ENCODE measurements around the gene TMCO1.
"Not testable (repeated sequence)": the region's sequence is repeated elsewhere in the genome, so short reads cannot be mapped to it uniquely, and the experiment has no call there.

TMCO1 gene, protein sequence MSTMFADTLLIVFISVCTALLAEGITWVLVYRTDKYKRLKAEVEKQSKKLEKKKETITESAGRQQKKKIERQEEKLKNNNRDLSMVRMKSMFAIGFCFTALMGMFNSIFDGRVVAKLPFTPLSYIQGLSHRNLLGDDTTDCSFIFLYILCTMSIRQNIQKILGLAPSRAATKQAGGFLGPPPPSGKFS

DNA sequence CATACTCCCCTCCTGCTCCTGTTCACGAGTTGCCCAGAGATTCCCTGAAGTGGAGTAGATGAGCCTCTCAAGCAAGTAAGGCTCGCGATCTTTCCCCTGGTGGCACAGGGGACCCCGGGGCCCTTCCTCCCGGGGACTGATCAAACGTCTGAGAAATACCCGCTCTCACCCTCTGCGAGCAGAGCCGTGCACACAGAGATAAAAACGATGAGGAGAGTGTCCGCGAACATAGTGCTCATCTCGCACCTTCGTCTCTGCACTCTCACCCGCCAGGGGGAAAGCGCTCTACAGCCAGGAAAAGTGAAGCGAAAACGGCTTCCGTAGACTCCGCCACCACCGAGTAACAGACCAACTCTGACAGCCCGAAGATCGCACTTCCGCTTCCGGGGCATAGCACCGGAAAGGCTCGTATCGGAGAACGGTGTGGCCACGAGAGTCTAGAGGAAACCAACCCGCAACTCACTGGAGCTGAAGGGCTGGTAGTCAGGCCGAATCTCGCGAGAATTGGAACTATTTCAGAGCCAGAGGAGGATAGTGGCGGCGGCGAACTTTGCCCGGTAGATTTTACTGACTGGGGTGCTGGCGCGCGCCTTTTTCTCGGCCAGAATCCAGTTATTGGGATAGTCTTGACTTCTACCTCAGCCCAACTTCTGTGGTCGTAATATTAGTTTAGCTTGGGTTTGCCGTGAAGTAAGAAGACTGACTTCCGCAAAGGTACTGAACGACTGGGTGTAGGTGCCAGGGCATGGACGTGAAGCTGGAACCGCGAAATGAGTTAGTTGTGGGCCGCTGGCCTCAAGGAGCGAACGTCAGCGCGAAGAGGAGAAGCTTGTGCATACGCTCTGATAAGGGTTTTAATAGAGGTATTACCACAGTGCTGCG lies at the start of gene TMCO1:
TMCO1 (minus strand) TSS at position 356 of the 882 bp plus-strand sequence; CDS start at position 239, 117 bp downstream.
- peak; percentile 88 for DNase-seq

DNA sequence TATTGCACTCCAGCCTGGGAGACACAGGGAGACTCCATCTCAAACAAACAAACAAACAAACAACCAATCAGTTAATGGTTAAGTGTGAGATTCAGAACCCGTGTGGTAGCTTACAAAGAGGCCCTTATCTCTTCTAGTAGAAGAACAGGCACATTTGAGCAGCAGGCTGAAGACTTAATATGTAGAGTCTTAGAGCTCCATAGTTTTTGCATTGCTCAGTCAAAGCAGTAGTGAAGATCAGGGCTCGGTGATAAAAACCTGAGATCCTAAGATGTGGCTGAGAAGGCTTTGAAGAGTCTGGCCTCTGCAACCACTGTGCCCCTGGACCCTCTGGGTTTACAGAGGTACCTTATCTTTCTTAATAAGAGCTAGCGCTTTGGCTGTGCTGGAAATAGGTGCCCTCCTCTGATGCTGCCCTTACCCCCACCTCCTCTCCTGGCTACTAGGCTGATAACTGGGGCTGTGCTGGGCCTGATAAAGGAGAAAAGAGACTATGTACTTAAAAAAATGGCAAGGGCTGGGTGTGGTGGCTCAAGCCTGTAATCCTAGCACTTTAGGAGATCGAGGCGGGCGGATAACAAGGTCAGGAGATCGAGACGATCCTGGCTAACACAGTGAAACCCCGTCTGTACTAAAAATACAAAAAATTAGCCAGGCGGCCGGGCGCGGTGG lies 48.3 kb upstream of the TMCO1 start:
- DNase-seq = no peak

DNA sequence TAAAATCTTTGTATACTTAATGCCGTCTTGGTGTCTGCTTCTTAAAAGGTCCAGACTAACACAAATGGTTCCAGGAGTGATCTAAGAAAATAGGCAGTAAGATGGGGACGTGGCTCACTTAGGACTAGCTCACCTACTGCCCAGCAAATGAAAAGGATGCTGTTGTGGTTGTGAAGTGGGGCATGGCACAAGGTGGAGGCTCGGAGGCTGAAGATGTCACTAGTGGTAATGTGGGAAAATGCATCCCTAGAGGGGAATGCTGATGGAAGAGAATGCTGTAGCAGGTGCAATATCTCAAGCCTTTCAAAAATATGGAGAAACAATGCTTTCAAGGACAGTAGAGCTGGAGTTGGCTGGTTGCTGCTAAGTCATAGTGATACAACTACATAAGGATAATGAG lies 47.5 kb upstream of the TMCO1 start:
- no peak for DNase-seq

DNA sequence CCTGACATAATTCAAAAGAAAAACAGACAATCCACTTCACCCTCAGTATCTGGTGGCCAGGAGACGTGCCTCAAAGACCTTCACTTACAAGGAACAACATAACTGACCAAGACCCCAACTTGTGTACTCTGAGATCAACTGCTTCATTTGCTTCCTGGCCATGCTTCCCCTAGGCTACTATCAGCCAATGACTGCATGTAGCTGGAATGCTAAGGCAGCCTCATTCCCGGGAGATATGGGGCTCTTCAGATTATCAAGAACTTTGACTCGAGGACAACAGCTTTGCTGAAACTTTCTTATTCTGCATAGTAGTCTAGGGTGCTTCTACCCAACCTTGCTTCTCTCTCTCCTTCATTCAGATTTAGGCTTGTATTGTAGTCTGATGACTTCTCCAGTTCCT lies 47.1 kb upstream of the TMCO1 start:
- no peak for DNase-seq

GRCh38 chr1:165807613-165808012 lies 38.9 kb upstream of the TMCO1 start:
- no peak for DNase-seq

DNA sequence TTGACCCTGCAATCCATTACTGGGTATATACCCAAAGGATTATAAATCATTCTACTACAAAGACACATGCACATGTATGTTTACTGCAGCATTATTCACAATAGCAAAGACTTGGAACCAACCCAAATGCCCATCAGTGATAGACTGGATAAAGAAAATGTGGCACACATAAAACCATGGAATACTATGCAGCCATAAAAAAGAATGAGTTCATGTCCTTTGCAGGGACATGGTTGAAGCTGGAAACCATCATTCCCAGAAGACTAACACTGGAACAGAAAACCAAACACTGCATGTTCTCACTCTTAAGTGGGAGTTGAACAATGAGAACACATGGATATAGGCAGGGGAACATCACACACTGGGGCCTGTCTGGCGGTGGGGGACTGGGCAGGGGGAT lies 35.8 kb upstream of the TMCO1 start:
- DNase-seq = not testable (repeated sequence)

DNA sequence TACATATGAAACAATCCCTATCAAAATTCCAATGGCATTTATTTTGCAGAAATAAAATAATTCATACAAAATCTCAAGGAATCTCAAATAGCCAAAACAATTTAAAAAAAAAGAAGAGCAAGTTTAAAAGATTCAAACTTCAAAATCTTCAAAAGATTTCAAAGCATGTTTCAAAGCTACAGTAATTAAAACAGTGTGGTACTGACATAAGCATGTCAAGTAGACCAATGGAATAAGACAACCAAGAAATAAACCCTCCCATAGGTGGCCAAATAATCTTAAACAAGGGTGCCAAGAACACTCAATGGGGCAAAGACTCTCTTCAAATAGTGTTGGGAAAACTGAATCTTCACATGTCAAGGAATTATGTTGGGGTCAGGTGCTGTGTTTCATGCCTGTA lies 30.7 kb upstream of the TMCO1 start:
- no peak for DNase-seq

DNA sequence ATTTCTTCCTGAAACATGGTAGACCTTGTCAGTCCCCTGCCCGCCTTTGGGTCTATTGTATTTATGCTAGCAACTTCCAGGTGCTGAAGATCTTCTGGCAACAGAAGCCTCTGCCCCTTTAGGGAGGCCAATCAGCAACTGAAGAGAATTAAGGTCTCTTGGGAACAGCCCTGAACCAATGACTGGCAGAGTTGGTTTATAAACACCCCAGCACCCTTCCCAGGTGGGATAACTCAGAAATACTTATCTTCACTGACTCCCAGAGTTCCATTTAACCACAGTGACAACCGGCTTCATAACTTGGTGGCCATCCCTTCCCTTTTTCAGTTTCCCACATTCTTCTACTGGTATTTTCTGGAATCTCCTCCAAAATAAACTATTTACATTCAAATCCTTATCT lies 27.2 kb upstream of the TMCO1 start:
- DNase-seq = no peak

DNA sequence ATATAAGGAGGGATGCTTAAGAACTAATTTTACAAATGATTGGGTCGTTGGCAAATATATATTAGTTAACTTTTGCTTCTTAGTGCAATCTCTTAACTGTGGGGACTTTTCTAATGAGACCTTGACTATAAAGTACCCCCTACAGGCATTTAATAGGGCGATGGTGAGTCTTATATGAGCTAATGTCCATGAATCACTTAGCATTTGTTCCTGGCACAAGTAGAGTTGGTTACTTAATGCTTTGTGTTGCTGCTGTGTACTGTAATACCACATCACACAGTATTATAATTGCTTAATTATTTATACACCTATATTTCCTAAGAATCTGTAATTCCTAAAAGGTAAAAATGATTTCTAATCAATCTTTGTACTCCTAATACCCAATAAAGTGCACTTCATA lies 25.3 kb upstream of the TMCO1 start:
- DNase-seq = no peak

GRCh38 chr1:165787741-165788140 lies 19.1 kb upstream of the TMCO1 start:
- DNase-seq = no peak

DNA sequence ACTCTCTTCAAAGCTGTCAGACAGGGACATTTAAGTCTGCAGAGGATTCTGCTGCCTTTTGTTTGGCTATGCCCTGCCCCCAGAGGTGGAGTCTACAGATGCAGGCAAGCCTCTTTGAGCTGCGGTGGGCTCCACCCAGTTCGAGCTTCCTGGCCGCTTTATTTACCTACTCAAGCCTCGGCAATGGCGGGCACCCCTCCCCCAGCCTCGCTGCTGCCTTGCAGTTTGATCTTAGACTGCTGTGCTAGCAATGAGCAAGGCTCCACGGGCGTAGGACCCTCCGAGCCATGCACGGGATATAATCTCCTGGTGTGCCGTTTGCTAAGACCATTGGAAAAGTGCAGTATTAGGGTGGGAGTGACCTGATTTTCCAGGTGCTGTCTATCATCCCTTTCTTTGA lies 14.9 kb upstream of the TMCO1 start:
- DNase-seq = not testable (repeated sequence)

- not testable (repeated sequence) for DNase-seq
Observed at GRCh38 chr1:165778197-165778596, 9.5 kb upstream of the TMCO1 start.

GRCh38 chr1:165773324-165773965 lies 4.8 kb upstream of the TMCO1 start:
- DNase-seq = no peak

DNA sequence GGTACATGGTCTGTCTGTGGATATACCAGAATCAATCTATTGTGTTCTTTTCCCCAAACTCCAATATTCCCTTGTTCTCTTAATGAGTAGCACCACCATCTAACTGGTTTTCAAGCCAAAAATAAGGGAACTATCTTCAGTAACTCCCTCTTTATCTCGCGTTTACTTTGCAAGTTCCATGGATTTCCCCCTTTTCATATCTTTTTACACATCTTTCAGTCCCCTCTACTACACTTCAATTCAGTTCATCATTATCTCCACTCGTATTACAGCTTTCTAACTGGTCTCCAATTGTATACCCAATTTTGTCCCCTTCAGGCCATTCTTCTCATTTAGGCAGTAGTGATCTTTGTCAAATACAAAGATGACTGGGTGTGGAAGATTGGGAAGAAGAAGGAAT lies 4.1 kb upstream of the TMCO1 start:
- no peak for DNase-seq

- DNase-seq = no peak
Observed at GRCh38 chr1:165764277-165764676, 4.4 kb downstream of the TMCO1 start.

DNA sequence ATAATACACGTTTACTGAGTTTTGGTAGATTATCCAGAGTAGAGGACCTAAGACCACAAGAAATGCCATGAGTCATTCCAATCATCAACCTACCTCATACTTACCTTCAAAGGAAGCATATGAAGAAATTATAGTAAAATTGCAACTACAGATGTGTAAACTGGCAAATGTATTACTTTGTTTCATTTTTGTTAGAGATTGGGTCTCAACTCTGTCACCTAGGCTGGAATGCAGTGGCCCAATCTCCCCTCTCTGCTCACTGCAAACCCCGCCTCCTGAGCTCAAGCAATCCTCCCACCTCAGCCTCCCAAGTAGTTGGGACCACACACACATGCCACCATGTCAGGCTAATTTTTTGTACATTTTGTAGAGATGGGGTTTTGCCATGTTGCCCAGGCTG lies 5.2 kb downstream of the TMCO1 start:
- DNase-seq = no peak

- DNase-seq = no peak
Observed at GRCh38 chr1:165762725-165763124, 5.9 kb downstream of the TMCO1 start.

GRCh38 chr1:165759095-165759494 lies 9.6 kb downstream of the TMCO1 start:
- DNase-seq = no peak

DNA sequence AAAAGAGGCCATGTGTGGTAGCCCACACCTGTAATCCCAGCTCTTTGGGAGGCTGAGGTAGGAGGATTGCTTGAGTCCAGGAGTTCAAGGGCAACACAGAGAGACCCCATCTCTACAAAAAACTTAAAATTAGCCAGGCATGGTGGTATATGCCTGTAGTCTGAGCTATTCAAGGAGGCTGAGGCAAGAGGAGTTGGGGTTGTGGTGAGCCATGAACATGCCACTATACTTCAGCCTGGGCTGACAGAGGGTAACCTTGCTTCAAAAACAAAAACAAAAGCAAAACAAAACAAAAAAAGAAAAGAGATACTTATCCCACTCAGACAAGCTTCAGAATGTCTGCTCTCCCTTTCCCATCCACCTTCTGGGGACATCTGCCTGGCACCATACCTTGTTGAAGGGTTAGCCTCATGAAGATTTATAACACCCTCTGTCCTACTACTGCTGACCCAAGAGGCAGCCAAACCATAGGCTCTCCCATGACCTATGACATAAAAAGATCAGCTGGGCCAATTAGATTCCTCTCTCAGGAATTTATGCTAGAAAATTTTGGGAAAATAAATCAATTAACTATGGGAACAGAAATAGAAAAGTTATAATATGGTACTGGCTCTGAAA lies 13.2 kb downstream of the TMCO1 start:
- no peak for DNase-seq

- no peak for DNase-seq
Observed at GRCh38 chr1:165753934-165754333, 14.7 kb downstream of the TMCO1 start.

DNA sequence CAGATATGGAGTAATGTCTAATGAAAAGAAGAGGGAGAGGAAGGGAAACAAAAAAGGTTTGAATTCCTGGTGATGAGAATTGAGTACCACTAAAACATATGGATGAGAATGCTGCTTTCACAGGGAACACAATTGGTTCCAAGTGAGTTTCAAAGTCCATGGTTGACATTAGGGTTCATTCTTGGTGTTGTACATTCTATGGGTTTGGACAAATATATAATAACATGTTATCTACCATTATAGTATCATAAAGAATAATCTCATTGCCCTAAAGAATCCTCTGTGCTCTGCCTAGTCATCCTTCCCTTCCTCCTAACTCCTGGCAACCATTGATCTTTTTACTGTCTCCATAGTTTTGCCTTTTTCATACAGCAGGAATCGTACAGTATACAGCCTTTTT lies 20.1 kb downstream of the TMCO1 start:
- DNase-seq = no peak

GRCh38 chr1:165747632-165748447 lies 20.8 kb downstream of the TMCO1 start:
- DNase-seq = no peak

Data from 8988T (cell line).